ENCODE results near the gene ADAMTS9. TPM values are rescaled to one million over a fixed set of nuclear protein-coding genes. Genes with fewer than 3 reads are reported as not detected.
A peak's percentile ranks its signal among the peaks of the same experiment; 100 is the strongest.

ADAMTS9 gene
- total and polyA plus RNA-seq, 10 of the 15 experiments (the other 5 are each of a cell fraction or from before 2014, with no cell fraction given), result 0.08 TPM; not detected in 9

DNA sequence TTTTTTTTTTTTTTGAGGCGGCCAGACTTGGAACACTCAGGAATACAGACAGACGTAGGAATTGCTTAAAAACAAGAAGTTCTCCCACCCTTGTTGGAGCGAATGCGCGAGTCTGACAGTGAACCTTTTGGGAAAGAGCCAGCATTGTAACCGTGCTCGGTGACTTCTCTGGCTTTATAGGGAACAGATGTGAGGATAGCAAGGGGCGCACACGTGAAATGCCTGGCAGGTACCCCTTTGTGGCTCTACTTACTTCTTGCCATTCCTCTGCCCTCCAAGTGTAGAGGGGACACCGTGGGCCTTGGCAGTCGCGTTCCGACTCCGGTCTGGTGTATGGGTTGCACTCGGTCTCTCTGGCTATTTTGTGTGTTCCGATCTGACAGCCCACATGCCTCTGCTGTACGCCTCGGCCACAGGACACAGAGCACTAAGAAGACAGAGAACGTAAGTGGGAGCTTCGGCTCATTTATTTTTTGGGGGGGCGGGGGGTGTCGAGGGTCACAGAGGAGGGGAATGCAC, 126.4 kb downstream of the ADAMTS9 start (continued):
- TF ChIP-seq, protein P1, sequence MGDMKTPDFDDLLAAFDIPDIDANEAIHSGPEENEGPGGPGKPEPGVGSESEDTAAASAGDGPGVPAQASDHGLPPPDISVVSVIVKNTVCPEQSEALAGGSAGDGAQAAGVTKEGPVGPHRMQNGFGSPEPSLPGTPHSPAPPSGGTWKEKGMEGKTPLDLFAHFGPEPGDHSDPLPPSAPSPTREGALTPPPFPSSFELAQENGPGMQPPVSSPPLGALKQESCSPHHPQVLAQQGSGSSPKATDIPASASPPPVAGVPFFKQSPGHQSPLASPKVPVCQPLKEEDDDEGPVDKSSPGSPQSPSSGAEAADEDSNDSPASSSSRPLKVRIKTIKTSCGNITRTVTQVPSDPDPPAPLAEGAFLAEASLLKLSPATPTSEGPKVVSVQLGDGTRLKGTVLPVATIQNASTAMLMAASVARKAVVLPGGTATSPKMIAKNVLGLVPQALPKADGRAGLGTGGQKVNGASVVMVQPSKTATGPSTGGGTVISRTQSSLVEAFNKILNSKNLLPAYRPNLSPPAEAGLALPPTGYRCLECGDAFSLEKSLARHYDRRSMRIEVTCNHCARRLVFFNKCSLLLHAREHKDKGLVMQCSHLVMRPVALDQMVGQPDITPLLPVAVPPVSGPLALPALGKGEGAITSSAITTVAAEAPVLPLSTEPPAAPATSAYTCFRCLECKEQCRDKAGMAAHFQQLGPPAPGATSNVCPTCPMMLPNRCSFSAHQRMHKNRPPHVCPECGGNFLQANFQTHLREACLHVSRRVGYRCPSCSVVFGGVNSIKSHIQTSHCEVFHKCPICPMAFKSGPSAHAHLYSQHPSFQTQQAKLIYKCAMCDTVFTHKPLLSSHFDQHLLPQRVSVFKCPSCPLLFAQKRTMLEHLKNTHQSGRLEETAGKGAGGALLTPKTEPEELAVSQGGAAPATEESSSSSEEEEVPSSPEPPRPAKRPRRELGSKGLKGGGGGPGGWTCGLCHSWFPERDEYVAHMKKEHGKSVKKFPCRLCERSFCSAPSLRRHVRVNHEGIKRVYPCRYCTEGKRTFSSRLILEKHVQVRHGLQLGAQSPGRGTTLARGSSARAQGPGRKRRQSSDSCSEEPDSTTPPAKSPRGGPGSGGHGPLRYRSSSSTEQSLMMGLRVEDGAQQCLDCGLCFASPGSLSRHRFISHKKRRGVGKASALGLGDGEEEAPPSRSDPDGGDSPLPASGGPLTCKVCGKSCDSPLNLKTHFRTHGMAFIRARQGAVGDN (IDR thresholded peaks at IDR 0.05), result no peak
- TF ChIP-seq ZSCAN29 (IDR thresholded peaks at IDR 0.05) (no peak), RELA (IDR thresholded peaks at IDR 0.05; ENCODE audit: borderline replicate concordance, partially characterized antibody) (no peak), NRF1 (conservative IDR thresholded peaks at IDR 0.05; ENCODE audit: low read depth, low read length) (no peak), RUNX3 (IDR thresholded peaks at IDR 0.05; ENCODE audit: low read length) (no peak), RAD21 (IDR thresholded peaks at IDR 0.05; ENCODE audit: insufficient read depth, low read depth, low read length) (no peak), ZNF217 (IDR thresholded peaks at IDR 0.05) (no peak), MEF2B (IDR thresholded peaks at IDR 0.05; ENCODE audit: partially characterized antibody, poor library complexity, severe bottlenecking) (no peak)
- TF ChIP-seq, protein P2, sequence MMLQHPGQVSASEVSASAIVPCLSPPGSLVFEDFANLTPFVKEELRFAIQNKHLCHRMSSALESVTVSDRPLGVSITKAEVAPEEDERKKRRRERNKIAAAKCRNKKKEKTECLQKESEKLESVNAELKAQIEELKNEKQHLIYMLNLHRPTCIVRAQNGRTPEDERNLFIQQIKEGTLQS (IDR thresholded peaks at IDR 0.05; ENCODE audit: borderline replicate concordance, extremely low read depth, low read depth, low read length), result no peak

DNA sequence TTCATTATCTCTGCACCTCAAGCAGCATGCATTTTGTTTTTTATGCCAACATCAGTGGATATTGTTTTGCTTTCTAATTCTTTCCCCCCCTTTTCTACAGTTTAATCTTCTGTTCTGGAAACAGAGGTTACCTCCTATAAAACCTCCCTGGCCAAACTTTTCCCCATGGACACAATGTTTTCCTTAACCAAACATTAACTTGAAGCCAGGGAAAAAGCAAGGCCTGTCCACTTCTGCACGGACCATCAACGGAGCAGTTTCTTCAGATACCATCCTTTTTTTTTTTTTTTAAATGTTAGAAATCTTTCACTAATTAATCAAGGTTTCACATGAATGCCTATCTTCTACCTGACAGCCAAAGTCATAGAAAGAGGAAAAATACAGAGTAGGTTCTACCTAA, 127.0 kb downstream of the ADAMTS9 start:
- Histone ChIP-seq H4K20me1 (ENCODE audit: control insufficient read depth, insufficient read depth) (no peaks in the 10 kb centered on the region), H3K79me2 (ENCODE audit: control insufficient read depth, insufficient read depth, low read length) (no peaks in the 10 kb centered on the region), H3K36me3 (ENCODE audit: control insufficient read depth in 2 of 2, insufficient read depth in 2 of 2, low read length in 1 of 2) (no peaks in the 10 kb centered on the region), H3K9ac (ENCODE audit: control insufficient read depth, insufficient read depth, low read length) (no peak overlapping the region), H3K27me3 (replicated peaks in 1 of 2; ENCODE audit: control insufficient read depth in 2 of 2, insufficient read depth in 2 of 2, low read length in 1 of 2) (no peaks in the 10 kb centered on the region; a peak in 1 of 4 replicates), H2AFZ (ENCODE audit: control insufficient read depth, low read depth, low read length) (no peak overlapping the region), H3K4me3 (no peak overlapping the region), H3K27ac (ENCODE audit: control insufficient read depth, insufficient read depth) (no peak overlapping the region), H3K4me1 (ENCODE audit: control insufficient read depth, insufficient read depth, low read length) (no peaks in the 10 kb centered on the region), H3K9me3 (replicated peaks; ENCODE audit: control insufficient read depth, insufficient read depth, low read length) (no peaks in the 10 kb centered on the region), H3K4me2 (ENCODE audit: control insufficient read depth, insufficient read depth) (no peak overlapping the region)
- DNase-seq (ENCODE audit: low read depth, low spot score) (no peak), ATAC-seq (no peak), FAIRE-seq (no peak)
- POLR2A ChIA-PET, result no interaction called here
- no peak for TF ChIP-seq MYC (IDR thresholded peaks at IDR 0.05; ENCODE audit: insufficient read depth, insufficient read length, insufficient replicate concordance, low read length, severe bottlenecking)
- TF ChIP-seq SUPT20H (IDR thresholded peaks at IDR 0.05; ENCODE audit: borderline replicate concordance, control insufficient read depth, low read depth, low read length), result no peak
- TF ChIP-seq SPI1 (IDR thresholded peaks at IDR 0.05; ENCODE audit: borderline replicate concordance, insufficient read depth, low read depth, low read length), result no peak
- no peak for TF ChIP-seq BHLHE40 (IDR thresholded peaks at IDR 0.05; ENCODE audit: borderline replicate concordance in 1 of 2, low read depth in 2 of 2, low read length in 1 of 2)
- peak in 1 of 2 experiments; percentile 82; a peak in 1 of 4 replicates for TF ChIP-seq ETV6 (conservative IDR thresholded peaks at IDR 0.05 in 1 of 2, IDR thresholded peaks at IDR 0.05 in 1 of 2; ENCODE audit: borderline replicate concordance in 1 of 2, low read depth in 1 of 2)
- TF ChIP-seq TBL1XR1 (IDR thresholded peaks at IDR 0.05; ENCODE audit: low read depth, low read length), result no peak
- intact Hi-C loops (cut with micrococcal nuclease; ENCODE audit: unreplicated experiment), result no loop called here
- no TSS peak for BruUV-seq (replicated peaks)
- RAD21 ChIA-PET (ENCODE audit: unreplicated experiment), result no interaction called here
- in situ Hi-C loops (cut with MboI), result no loop called here
- WGBS (ENCODE audit: insufficient coverage, insufficient replicate concordance, low lambda C conversion rate, missing lambda C conversion rate), result 23% methylated on average over 2 of the region's 2 CpGs
- CTCF ChIA-PET, result no interaction called here
- SMC1A ChIA-PET (ENCODE audit: uncharacterized antibody, unreplicated experiment), result no interaction called here
